GM19395 (cell line): ENCODE data around the gene ELOVL1.
"Not testable (repeated sequence)": the region's sequence is repeated elsewhere in the genome, so short reads cannot be mapped to it uniquely, and the experiment has no call there.

Experiments used
- ATAC-seq: cut with Tn5 transposase; IDR thresholded peaks from one replicate; pipeline ENCODE4 v1.9.1; 2021; ENCODE audit warnings: mild to moderate bottlenecking, moderate library complexity; ENCODE audit not compliant: unreplicated experiment

Gene ELOVL1

DNA sequence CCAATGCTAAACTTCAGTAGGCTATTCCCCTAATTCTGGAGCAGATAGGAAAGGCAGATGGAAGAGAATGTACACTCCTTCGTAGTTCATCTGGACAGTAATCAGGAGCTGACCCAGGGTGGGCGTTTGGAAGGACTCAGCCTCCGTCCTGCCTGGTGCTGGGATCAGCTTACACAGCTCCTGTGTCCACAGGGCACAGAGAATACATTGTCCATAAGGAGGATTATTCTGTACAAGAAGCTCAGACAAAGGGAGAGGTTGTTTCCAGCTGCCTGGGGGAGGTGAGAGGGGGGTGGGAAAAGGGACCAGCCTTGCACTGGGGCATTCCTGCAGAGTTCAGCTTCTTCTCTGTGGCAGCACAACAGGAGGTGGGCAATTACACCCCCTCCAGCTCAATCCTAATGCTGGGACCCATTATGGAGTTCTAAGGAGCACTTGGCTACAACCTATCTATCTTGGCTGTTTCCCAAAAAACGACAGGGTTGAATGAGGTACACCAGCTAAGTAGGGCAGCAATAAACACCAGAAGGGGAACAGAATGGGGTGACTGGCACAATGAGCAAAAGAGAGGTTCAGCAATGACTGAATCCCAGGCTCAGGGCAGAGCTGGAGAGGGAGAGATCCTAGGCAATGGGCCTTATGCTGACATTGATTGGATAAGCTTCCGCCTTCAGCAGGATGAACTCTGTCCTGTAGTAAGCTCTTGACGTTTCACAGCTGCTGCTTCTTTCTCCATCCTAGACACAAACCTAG, 14.4 kb upstream of the ELOVL1 start:
- ATAC-seq, result no peak

DNA sequence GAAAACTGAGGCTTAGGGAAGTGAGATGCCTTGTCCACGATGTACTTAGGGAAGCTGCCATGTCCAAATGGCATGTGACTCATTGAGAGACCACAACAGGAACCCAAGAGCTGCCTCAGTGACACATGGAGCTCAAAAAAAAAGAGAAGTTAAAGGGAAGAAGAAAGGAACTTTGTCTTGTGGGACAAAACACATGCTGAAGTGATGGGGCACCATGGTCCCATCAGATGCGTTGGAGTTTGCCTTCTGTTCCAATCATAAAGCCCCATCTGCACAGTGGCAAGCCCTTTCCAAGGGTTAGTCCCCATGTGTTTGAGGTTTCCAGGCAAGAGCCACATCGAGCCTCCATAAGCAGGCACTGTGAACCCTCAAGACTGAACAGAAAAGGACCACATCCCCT, 13.8 kb upstream of the ELOVL1 start:
- no peak for ATAC-seq

DNA sequence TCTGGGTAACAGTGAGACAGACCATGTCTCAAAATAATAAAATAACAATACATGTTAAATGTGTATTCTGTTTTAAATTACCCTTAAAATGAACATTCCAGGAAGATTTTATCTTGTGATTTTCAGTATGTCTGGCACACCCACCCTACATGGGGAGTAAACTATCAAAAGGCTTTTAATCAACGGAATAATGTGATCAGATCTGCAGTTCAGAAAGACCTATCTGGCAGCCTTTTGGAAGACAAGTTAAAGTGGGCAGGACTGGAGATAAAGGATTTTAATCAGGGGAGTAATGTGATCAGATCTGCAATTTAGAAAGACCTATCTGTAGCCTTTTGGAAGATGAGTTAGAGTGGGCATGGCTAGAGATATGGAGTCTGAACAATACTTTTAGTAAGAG, 11.7 kb upstream of the ELOVL1 start:
- ATAC-seq, result no peak

DNA sequence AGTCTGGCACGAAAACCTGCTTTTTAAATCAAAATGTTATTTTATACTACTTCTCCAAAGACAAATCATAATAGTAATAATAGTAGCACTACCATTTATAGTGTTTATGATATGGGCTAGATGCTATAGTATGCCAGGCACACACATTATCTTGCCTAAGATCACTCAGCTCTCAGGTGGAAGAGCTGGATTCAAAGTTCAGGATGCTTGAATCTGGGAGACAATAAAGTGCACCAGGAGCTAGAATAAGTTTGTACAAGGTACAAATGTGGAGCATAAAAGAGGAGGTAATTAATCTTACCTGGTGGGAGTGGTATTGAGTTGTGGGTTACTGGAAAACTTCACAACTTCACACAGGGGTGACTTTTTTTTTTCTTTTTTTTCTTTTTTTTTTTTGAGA, 10.0 kb upstream of the ELOVL1 start:
- ATAC-seq, result no peak

DNA sequence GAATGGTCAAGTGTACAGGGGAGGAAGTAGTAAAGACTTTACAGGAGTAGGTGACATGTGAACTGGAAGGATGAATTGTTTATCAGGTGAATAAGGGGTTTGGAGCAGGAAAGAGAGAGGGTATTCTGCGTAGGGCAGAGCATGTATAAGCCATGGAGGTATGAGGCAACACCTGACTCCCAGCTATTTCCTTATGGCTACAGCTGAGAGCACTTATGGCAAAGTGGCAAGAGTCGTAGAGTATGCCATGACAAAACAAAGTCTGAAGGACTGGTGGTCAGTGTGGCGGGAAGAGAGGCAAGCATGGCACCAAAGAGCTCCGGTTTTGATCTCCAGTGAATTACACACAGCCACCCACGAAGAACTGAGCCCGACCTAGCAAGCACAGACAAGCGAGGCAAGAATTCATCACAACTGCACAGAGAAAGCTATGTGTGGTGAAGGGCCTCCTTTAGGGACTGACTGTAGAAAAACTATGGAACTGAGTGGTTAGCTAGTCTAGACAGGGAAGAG, 9.0 kb upstream of the ELOVL1 start:
- ATAC-seq, result no peak

DNA sequence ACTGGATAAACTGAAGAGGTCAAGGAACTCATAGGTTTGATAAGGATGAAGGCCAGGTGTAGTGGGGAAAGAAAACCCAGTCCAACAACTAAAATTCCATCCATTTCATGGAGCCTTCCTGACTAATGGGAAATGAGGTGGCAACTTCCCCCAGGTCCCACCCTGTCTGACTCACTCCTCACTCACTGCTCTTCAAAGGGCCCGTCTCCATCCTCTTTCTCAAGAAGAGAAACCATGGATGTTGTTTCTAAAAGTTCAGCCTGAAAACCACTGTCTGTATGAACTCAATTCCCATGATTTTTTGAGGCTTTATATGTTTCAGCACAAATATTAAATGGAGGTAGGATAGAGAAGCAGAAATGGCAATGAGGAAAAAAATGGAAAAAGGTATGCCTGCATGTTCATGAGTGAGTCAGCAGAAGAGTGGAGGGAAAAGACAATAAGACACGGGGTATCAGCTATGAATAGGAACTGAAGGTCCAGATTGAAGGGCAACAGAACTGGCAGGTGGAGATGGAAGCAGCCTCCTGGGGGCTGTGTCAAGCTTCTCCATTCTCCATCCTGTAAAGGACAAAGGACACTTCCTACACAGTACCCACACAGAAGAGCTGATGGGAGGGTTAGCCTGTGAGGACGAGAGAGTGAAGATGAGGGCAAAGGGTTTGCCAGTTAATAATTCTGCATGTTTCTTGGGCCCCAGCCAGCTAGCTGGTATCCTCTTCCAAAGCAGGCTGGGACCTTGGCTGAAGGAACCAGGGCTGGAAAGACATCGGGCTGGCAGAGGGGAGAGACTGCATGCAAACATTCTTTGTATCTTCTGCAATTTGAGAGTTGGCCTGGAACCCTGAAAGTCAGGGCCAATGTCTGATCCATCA, 5.5 kb upstream of the ELOVL1 start:
- no peak for ATAC-seq

DNA sequence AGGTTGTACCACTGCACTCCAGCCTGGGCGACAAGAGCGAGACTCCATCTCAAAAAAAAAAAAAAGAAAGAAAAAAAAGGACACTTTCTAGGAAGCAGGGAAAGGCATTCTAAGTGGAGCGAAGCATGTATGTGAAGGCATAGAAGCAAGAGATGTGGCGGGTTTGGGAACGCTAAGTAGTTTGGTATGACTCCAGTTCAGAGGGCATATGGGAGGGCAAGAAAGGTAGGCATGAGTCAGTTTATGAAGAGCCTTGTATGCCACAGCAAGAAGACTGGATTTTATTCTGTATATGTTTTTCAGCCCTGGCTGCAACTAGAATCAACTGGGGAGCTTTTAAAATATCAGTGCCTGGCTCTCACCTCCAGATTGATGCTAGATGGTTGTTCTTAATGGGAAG, 4.4 kb upstream of the ELOVL1 start:
- no peak for ATAC-seq

DNA sequence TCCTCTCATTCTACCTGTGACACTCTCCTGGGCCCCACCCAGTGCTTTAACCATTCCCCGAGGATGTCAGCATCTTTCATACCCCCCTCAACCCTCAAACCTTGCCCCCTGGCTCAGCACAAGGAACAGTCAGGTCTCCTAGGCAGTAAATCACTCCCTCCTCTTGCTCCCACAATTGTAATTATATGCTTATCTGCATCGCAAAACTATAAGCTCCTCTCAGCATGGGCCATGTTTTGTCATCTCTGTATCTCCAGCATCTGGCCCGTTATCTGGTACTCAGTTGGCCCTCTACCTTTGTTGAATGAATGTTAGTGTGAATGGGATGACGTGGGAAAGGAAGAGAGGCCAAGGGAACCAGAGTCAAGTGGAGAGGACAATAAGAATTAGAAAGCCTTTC, 2.8 kb upstream of the ELOVL1 start:
- ATAC-seq, result no peak

DNA sequence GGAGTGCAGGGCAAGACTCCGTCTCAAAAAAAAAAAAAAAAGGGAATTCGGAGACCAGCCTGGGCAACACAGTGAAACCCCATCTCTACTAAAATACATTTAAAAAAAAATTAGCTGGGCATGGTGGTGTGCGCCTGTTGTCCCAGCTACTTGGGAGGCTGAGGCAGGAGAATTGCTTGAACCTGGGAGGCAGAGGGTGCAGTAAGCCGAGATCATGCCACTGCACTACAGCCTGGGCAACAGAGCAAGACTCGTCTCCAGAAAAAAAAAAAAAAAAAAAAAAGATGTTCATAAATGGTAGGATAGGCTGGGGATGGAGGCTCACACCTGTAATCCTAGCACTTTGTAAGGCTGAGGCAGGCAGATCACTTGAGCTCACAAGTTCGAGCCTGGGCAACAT, 2.0 kb upstream of the ELOVL1 start:
- not testable (repeated sequence) for ATAC-seq

DNA sequence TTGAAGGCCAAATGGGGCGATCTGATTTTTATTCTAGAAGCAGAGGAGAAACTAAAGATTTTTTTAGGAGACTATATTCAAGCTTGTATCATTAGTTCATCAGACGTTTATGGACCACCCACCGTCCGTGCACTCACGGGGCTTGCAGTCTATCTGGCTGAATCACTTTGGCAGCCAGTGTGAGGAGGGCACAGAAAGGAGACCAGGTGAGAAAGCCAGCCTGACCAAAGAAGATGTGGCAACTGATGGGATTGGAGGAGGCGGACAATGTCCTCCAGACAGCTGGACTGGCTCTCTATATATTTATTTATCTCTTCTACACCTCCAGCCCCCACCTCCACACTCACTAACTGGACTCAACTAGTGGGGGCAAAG, 822 bp upstream of the ELOVL1 start:
- ATAC-seq, result peak; percentile 13

DNA sequence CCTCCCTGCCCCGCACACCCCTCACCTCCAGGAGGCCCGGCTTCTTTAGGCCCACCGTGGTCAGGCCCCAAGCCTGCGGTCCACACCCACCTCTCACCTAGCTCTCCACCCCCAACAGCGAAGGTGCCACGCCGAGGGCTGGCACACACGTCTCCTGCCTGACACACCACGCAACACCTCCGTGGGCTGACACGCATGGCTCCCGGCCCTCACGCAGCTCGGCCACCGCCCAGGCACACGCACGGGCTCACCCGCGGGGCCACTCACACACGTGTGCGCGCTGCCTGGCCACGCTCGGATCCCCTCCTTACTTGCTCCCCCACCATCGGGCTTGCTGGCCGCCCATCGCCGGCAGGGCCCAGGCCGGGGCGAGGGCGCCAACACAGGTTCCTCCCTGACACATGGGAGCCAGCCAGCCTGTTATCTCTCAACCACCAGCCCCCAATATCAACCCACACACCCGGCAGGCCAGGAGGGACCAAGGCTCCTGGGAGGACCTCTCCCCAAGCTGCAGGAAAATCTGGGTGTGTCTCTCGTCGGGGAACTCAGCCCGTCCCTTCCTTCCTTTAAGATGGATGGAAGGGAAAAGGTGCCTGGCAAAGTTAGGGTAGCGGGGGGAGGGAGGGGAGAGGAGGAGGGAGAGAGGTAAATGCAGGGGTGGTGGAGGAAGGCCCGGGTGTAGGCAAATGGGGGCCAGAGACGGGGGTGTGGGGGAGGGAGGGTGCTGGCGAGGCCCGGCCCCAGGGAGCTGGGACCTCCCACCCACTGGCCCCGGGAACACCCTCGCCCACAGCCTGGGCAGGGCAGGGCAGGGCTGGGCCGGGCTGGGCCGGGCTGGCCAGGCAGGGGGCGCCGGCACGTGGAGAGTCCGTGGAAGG, 546 bp downstream of the ELOVL1 start:
- peak; percentile 40 for ATAC-seq

DNA sequence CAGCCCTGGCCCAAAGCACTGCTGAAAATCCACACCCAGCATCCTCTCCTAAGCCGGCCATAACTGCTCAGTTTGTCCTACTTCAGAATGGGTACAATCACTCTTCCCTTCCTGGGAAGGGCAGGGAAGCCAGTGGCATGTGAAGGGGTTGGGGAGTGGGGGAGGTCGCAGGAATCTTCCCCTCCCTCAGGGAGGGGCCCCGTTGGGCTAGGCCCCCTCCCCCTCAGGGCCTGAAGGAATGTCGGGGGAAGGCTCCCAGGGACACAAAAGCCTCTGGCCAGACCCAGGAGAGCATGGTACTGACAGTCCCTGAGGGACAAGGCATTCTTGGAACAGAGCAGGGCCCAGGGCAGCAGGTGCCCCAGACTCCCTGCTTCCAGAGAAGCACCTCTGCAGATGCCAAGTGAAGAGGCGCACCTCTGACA, 1.2 kb downstream of the ELOVL1 start:
- ATAC-seq, result no peak

DNA sequence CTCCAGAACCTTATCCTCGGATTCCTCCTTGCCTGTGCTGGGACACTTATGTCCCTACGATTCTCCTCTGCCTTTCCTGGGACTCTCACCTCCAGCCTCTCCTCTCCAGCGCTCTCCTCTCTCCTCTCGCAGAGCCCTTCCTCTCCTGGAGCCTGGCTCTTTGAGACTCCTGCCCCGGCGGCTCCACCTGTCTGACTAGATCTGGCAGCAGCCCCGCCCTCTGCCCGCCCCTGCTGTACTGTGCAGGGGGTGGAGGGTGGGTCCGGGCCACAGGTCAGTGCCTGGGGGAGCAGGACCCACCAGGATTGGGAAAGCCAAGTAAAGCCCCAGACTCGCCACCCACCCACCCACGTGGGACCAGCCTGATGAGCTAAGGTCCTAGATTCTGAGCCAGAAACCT, 1.6 kb downstream of the ELOVL1 start:
- ATAC-seq, result no peak

DNA sequence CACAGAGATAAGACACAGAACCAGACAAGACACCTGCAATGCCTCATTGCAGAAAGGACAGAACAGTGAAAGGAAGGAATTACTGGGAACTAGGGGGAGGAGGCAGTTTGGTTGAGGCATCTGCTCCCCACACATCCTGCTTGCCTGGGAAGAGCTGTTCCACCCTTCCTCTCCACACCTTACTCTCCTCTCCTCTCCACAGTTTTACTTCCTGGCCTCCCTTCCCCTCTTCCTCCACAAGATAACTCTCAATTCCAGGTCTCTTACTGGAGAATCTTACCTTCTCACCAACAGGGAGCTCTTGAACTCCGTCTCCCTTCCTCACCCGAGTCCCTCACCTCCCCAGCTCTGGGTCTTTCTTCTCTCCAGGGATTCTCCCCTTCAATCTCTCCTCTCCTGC, 2.1 kb downstream of the ELOVL1 start:
- no peak for ATAC-seq

DNA sequence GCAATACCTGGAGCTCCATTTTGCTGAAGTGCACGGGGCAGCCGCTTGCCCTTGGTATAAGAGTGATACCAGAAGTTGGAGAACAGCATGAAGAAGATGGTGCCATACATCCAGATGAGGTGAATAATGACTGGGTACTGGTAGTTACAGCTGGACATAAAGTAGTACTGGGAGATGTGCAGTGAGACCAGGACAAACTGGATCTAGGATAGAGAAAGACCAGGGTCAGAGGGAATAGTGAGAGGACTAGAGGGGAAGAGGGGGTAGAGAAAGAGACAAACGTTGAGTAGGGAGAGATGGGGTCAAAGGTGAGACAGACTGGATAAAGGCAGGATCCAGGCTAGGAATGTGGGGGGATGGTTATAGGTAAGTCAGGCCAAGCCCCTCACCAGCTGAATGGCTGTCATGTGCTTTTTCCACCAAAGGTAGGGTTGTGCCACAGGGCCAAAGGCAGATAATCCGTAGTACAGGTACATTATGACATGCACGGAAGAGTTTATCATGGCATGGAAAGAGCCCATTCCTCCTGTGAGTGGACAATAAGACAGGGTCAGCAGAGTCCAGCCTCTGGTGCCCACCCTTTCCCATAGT, 3.8 kb downstream of the ELOVL1 start:
- ATAC-seq, result no peak

DNA sequence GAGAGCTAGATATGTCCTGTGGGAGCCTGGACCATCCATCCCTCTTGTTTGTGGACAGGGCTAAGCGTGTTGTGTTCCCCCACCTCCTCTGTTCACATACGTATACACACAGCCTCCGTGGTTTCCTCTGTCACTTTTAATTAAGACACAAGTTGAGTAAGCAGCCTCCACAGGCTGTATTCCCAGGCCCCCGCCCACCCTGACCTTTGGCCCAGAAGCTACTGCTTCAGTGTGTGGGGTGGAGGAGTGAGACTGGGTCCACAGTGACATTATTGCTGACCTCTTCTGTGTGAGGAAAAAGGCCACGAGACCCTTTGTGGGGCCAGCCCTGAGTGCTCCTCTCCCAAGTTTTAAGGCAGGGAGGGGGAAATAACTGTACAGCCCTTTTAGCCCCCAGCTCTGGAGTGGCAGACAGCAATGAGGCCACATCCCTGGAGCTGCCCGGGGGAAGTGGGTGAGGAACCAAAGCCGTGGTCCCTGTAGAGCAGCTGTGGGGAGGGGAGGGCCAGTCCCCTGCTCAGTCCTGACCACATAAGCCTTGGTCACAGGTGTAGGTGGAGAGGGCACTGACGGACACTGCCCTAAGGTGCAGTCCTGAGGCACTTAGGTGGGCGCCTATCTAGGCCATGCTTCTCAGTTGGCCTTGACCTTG, 4.4 kb downstream of the ELOVL1 start:
- no peak for ATAC-seq

DNA sequence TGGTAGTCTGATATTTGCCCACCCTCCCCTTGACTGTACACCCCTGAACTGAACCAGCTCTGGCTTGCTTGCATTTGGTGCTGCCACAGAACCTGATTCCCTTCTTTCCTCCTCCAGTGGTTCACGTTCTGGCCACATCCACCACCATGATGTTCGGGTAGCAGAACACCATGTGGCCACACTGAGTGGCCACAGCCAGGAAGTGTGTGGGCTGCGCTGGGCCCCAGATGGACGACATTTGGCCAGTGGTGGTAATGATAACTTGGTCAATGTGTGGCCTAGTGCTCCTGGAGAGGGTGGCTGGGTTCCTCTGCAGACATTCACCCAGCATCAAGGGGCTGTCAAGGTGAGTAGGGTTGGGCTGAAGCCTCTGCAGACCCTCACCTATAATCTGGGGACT, 7.2 kb downstream of the ELOVL1 start:
- ATAC-seq, result no peak

DNA sequence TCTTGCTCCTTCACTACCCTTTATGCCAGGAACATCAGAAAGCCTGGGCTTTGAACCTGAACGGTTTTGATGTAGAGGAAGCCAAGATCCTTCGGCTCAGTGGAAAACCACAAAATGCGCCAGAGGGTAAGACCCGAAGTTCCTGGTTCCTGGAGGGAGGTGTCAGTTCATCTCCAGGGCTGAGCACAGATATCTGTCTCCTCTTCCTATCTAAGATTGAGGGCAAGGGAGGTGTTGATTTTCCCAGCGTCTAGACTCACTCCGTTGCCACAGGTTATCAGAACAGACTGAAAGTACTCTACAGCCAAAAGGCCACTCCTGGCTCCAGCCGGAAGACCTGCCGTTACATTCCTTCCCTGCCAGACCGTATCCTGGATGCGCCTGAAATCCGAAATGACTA, 8.1 kb downstream of the ELOVL1 start:
- no peak for ATAC-seq

DNA sequence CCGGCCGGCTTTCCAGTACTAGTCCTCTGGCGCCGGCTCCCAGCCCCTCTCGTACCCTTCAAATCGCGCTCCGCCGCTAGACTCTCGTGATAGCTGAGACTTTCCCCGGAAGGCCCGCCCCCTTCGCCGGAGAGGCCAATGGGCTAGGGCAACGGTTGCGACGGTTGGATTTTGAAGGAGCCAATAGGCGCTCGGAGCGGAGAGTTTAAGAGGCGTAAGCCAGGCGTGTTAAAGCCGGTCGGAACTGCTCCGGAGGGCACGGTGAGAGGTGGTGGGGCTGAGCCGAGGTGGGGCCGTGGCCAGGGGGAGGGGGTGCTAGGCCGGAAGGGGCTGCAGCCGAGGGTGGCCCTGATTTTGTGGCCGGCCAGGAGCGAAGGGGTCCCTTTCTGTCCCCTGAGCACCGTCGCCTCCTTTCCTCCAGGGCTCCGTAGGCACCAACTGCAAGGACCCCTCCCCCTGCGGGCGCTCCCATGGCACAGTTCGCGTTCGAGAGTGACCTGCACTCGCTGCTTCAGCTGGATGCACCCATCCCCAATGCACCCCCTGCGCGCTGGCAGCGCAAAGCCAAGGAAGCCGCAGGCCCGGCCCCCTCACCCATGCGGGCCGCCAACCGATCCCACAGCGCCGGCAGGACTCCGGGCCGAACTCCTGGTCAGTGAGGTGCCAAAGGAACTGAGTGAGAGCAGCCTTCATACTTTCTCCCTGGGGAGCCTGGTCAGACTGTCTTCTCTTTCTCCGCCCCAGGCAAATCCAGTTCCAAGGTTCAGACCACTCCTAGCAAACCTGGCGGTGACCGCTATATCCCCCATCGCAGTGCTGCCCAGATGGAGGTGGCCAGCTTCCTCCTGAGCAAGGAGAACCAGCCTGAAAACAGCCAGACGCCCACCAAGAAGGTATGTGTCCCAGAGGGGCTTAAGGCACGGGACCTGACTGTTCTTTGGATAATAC, 8.8 kb downstream of the ELOVL1 start, which contains the start of gene CDC20:
Gene CDC20, plus strand, starts transcription at position 236 of the 948 bp plus-strand sequence. Its CDS starts 235 bp downstream, at position 471.
- ATAC-seq, result peak; percentile 95
